NCI-H2081 treated with DMSO at 0.1 percent for 48 hours (cell line): ENCODE results near the gene NIPBL.
"Not testable (repeated sequence)": the region's sequence is repeated elsewhere in the genome, so short reads cannot be mapped to it uniquely, and the experiment has no call there.

Experiments
- DNase-seq: peaks from one replicate; lab custom pipeline; 2025; lab: John Stamatoyannopoulos, UW

Gene NIPBL

GRCh38 chr5:36877667-36878391, 1.3 kb downstream of the NIPBL start:
- DNase-seq, result peak; percentile 28

- peak; percentile 67 for DNase-seq
Observed at GRCh38 chr5:36878392-36879082, 2.0 kb downstream of the NIPBL start.

GRCh38 chr5:36879274-36880033, 2.9 kb downstream of the NIPBL start:
- no peak for DNase-seq

- DNase-seq, result no peak
Observed at GRCh38 chr5:36880761-36881160, 4.2 kb downstream of the NIPBL start.

- DNase-seq, result no peak
Observed at GRCh38 chr5:36881304-36881703, 4.7 kb downstream of the NIPBL start.

GRCh38 chr5:36881807-36882206, 5.2 kb downstream of the NIPBL start:
- no peak for DNase-seq

GRCh38 chr5:36882250-36882649, 5.7 kb downstream of the NIPBL start:
- no peak for DNase-seq

GRCh38 chr5:36883894-36884462, 7.4 kb downstream of the NIPBL start:
- DNase-seq, result no peak

- no peak for DNase-seq
Observed at GRCh38 chr5:36885149-36885548, 8.6 kb downstream of the NIPBL start.

GRCh38 chr5:36885566-36886485, 9.3 kb downstream of the NIPBL start:
- DNase-seq, result no peak

- DNase-seq, result no peak
Observed at GRCh38 chr5:36886791-36887190, 10.2 kb downstream of the NIPBL start.

- no peak for DNase-seq
Observed at GRCh38 chr5:36887532-36887931, 11.0 kb downstream of the NIPBL start.

- no peak for DNase-seq
Observed at GRCh38 chr5:36888303-36888702, 11.7 kb downstream of the NIPBL start.

- no peak for DNase-seq
Observed at GRCh38 chr5:36889264-36889663, 12.7 kb downstream of the NIPBL start.

GRCh38 chr5:36891266-36891665, 14.7 kb downstream of the NIPBL start:
- DNase-seq, result no peak

- DNase-seq, result not testable (repeated sequence)
Observed at GRCh38 chr5:36892085-36892830, 15.7 kb downstream of the NIPBL start.

- DNase-seq, result no peak
Observed at GRCh38 chr5:36894954-36895353, 18.4 kb downstream of the NIPBL start.

GRCh38 chr5:36896476-36896875, 19.9 kb downstream of the NIPBL start:
- no peak for DNase-seq

- no peak for DNase-seq
Observed at GRCh38 chr5:36897616-36898015, 21.0 kb downstream of the NIPBL start.

- no peak for DNase-seq
Observed at GRCh38 chr5:36899860-36900259, 23.3 kb downstream of the NIPBL start.

- DNase-seq, result no peak
Observed at GRCh38 chr5:36900283-36900682, 23.7 kb downstream of the NIPBL start.
